NB4 (cell line): ENCODE results near the gene EDNRB.

Experiments
- CTCF ChIP-seq: IDR thresholded peaks from one replicate; pipeline ENCODE4 v1.5.1; 2012; ENCODE audit warnings: low read depth, low read length
- POLR2A ChIP-seq: IDR thresholded peaks from 2 replicates; pipeline ENCODE4 v1.6.1; 2011; ENCODE audit warnings: mild to moderate bottlenecking; ENCODE audit not compliant: insufficient read length; ENCODE audit errors: extremely low read depth

- TF ChIP-seq CTCF (no peak), POLR2A (no peak)
Observed at GRCh38 chr13:77896536-77896935, 22.1 kb downstream of the EDNRB start.
